Neural crest cell (in vitro differentiated cells): ENCODE data around the gene OCA2. TPM values are rescaled to one million over a fixed set of nuclear protein-coding genes. Genes with fewer than 3 reads are reported as not detected.
A peak's percentile ranks its signal among the peaks of the same experiment; 100 is the strongest.

Experiments
- DNase-seq: peaks from one replicate; pipeline ENCODE4 v3.0.0; 2021; ENCODE audit warnings: low read depth, mixed read lengths, low spot score
- H3K27ac Mint-ChIP-seq: one replicate; pipeline ENCODE4 v1.8.0; 2021; ENCODE audit warnings: mild to moderate bottlenecking, mixed read lengths; ENCODE audit not compliant: unreplicated experiment
- H3K27me3 Mint-ChIP-seq: 2 replicates; pipeline ENCODE4 v1.8.0; 2021; ENCODE audit warnings: low read depth, mild to moderate bottlenecking, mixed read lengths
- H3K36me3 Mint-ChIP-seq: 2 replicates; pipeline ENCODE4 v1.8.0; 2021; ENCODE audit warnings: low read depth, mild to moderate bottlenecking, mixed read lengths
- H3K4me1 Mint-ChIP-seq: 2 replicates; pipeline ENCODE4 v1.8.0; 2021; ENCODE audit warnings: mixed read lengths
- H3K4me3 Mint-ChIP-seq: one replicate; pipeline ENCODE4 v1.8.0; 2021; ENCODE audit warnings: mild to moderate bottlenecking, mixed read lengths
- H3K9me3 Mint-ChIP-seq: 2 replicates; pipeline ENCODE4 v1.8.0; 2021; ENCODE audit warnings: mixed read lengths
- total RNA-seq: library from RNA; stranded (reverse); gene quantifications from 2 replicates; pipeline ENCODE4 v1.2.1, GENCODE V29; 2021
- TF ChIP-seq, protein P1 (sequence below): fragments of 200-600 bp; sonication (generic); conservative IDR thresholded peaks from 2 replicates; pipeline ENCODE4 v1.5.0; 2021; ENCODE audit warnings: antibody characterized with exemption, mild to moderate bottlenecking

Gene OCA2
- total RNA-seq, 1 donor from 2014 or later: 0.19 TPM

DNA sequence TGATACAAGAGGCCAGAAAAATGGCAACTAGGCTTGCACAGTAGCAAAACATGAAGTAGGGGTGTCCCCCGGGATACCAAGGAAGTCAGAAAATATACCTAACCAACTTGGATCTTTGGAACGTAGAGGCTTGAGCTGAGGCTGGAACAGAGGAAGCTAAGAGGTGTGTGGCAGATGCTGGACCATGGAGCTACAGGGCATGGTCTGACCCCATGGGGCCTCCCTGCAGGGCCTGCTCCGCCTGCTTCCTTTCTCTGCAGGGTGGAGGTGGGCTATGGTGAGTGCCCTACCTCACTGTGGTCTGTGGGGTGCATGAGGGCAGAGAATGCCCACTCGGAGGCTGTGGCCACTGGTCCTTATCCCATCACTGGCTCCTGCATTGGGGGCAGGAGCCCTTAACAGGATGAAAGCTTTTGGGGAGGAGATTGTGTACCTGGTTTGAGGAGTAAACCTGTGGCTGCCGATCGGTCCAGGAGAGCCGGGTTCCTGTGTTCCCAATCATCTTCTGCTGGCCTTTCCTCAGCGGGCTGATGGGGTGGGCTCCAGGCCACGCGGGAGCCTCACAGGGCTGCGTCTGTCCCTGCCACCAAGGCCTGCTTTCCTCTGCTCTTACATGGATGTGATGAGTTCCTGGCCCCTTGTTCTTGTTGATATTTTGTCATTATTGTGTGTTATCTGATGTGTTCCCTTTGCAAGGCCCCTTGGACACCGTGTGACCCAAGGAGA, 96.8 kb downstream of the OCA2 start:
- no peaks in the 10 kb centered on the region for H3K4me1 Mint-ChIP-seq
- H3K4me3 Mint-ChIP-seq: no peak overlapping the region
- no peaks in the 10 kb centered on the region for H3K9me3 Mint-ChIP-seq
- H3K36me3 Mint-ChIP-seq: no peaks in the 10 kb centered on the region
- TF ChIP-seq, protein P1, sequence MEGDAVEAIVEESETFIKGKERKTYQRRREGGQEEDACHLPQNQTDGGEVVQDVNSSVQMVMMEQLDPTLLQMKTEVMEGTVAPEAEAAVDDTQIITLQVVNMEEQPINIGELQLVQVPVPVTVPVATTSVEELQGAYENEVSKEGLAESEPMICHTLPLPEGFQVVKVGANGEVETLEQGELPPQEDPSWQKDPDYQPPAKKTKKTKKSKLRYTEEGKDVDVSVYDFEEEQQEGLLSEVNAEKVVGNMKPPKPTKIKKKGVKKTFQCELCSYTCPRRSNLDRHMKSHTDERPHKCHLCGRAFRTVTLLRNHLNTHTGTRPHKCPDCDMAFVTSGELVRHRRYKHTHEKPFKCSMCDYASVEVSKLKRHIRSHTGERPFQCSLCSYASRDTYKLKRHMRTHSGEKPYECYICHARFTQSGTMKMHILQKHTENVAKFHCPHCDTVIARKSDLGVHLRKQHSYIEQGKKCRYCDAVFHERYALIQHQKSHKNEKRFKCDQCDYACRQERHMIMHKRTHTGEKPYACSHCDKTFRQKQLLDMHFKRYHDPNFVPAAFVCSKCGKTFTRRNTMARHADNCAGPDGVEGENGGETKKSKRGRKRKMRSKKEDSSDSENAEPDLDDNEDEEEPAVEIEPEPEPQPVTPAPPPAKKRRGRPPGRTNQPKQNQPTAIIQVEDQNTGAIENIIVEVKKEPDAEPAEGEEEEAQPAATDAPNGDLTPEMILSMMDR: no peak
- H3K27ac Mint-ChIP-seq: peak overlapping the region; percentile 24
- no peaks in the 10 kb centered on the region for H3K27me3 Mint-ChIP-seq
- DNase-seq: no peak

DNA sequence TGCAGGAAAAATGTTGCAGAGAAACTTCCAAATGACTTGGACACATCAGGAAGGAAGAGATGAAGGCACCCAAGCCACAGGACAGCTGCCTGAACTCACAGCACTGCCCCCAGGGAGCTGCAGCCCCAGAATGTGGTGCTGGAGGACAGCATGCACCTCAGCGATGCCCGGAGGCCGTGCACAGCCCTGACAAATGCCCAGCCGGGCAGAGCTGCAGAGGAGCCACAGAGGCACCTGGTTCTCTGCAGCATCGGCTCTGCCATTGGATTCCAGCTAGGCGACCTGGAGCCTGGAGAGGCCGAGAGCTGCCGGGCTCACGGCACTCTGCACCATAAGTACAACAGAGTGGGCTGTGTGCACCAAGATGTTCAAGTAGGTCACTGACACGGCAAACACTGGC, 97.5 kb downstream of the OCA2 start:
- no peak overlapping the region for H3K27ac Mint-ChIP-seq
- no peaks in the 10 kb centered on the region for H3K4me1 Mint-ChIP-seq
- H3K27me3 Mint-ChIP-seq: no peaks in the 10 kb centered on the region
- TF ChIP-seq, protein P1: no peak
- no peak overlapping the region for H3K4me3 Mint-ChIP-seq
- no peak for DNase-seq
- H3K36me3 Mint-ChIP-seq: no peaks in the 10 kb centered on the region
- no peaks in the 10 kb centered on the region for H3K9me3 Mint-ChIP-seq

DNA sequence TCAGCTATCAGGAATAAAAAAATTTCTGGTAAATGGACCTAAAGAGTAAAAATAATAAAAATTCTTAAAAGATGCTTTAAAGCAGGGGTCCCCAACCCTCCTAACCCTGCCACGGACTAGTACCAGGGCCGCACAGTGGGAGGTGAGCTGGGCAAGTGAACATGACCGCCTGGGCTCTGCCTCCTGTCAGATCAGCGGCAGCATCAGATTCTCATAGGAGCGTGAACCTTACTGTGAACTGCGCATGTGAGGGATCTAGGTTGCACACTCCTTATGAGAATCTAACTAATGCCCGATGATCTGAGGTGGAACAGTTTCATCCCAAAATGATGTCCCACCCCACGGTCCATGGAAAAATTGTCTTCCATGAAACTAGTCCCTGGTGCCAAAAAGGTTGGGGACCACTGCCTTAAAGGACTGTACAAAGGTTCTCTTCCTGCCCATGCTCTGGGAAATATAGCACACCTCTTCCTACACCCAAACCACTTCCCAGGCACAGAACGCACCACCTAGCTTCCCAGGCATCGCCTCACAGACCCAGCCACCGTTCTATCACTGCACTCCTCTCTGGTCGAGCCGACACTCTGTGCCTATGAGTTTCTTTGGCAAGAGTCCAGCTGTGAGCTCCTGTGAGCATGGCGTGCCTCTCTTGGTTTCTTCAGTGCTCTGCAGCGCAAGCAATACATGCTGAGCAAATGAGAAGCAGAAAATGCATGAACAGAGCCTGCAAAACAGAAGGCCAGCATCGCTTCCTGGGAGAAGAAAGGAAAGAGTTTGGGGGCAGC, 104.9 kb downstream of the OCA2 start:
- no peaks in the 10 kb centered on the region for H3K4me1 Mint-ChIP-seq
- no peak overlapping the region for H3K27ac Mint-ChIP-seq
- DNase-seq: no peak
- no peak overlapping the region for H3K4me3 Mint-ChIP-seq
- H3K36me3 Mint-ChIP-seq: no peaks in the 10 kb centered on the region
- no peaks in the 10 kb centered on the region for H3K27me3 Mint-ChIP-seq
- TF ChIP-seq, protein P1: no peak
- no peaks in the 10 kb centered on the region for H3K9me3 Mint-ChIP-seq

DNA sequence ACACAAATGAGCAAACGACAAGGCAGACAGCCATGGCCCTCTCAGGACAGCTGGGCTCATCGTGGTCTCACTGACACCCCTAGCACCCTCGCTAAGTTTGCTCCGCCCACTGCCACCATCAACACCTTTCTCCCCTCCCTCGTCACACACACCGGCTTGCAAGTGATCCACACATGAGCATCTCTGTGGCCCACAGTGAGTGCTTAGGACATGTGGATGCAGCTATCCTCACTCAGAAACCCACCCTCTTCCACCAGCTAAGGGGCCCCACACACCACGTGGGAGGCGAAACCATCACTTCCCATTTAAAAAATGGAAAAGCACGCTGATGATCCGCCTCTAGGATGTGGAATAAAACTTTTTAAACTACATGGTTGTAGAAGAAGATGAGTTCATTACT, 105.6 kb downstream of the OCA2 start:
- Mint-ChIP-seq H3K9me3 (no peaks in the 10 kb centered on the region), H3K27ac (peak overlapping the region; percentile 86), H3K4me3 (no peak overlapping the region), H3K27me3 (no peaks in the 10 kb centered on the region), H3K4me1 (no peaks in the 10 kb centered on the region), H3K36me3 (no peaks in the 10 kb centered on the region)
- no peak for DNase-seq
- TF ChIP-seq, protein P1: no peak

DNA sequence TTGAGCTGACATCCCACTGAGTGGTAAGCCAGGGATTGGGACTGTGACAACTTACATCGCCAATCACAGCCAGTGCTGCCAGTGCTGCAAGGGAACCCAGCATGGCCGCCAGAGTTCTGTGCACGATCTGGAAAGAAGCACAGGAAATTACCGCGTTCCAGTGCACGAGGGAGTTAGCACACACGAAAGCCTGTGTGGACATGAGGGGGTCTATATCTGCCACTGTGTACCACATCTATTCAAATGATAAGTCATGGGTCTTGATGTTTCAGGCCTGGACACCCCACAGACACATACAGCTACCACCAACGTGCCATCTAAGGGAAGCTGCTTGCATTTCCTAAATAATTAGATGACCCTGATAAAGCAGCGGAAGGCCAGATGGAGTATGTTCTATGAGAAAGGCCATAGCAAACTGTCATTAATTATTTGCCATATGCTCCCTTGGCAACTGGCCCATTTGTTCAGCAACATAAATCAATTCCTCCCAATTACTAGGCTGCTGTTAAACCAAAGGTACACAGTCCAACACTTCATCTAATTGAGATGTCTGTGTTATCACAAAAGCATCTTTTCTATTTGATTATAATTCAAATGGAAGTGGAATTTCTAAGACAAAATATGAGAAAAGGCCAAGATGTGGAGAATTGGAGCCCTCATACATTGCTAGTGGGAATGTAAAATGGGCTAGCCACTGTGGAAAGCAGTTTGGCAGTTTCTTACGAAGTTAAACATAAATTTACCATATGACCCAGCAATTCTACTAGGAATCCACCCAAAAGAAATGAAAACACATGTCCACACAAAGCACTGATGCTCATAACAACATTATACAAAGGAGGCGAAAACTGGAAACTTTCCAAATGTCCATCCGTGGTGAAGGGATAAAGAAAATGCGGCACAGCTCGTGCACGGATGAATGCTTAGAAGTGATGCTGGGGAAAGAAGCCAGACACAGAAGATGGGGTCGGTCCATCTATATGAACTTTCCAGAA, 108.3 kb downstream of the OCA2 start:
- TF ChIP-seq, protein P1: no peak
- Mint-ChIP-seq H3K9me3 (no peaks in the 10 kb centered on the region), H3K27me3 (no peaks in the 10 kb centered on the region), H3K4me3 (no peak overlapping the region), H3K4me1 (no peaks in the 10 kb centered on the region), H3K36me3 (no peaks in the 10 kb centered on the region), H3K27ac (no peak overlapping the region)
- DNase-seq: no peak
